HepG2 (cell line): ENCODE results near the gene CARMIL1. TPM values are rescaled to one million over a fixed set of nuclear protein-coding genes. Genes with fewer than 3 reads are reported as not detected.

Source experiments
- ATAC-seq: fragments of 200-7000 bp; cut with Tn5 transposase; 3 replicates; pipeline ENCODE4 v1.9.1; 2020; ENCODE audit warnings: mild to moderate bottlenecking, moderate library complexity
- BruUV-seq: library from RNA; stranded (reverse); fragments of 400-500 nt; replicated peaks from 2 replicates; lab custom pipeline; 2021; lab: Mats Ljungman, UMichigan
- CTCF ChIA-PET: fragments of 300-600 bp; formaldehyde crosslinking; extraction: SDS; loops from one replicate; lab custom pipeline; 2021; ENCODE audit warnings: low total read pairs, inconsistent platforms, low intra/inter-chr PET ratio; lab: Yijun Ruan, JAX
- POLR2A ChIA-PET: fragments of 350-600 bp; sonication (Branson Sonifier 250); formaldehyde crosslinking; loops from one replicate; lab custom pipeline; 2020; ENCODE audit warnings: antibody characterized with exemption, inconsistent platforms; lab: Yijun Ruan, JAX
- DNase-seq: peaks from one replicate; pipeline ENCODE4 v3.0.0-alpha.2; 2015; ENCODE audit warnings: low spot score
- FAIRE-seq: peaks from 3 replicates; lab custom pipeline; 2011; peaks lifted over from hg19 to GRCh38; lab: Jason Lieb, UNC
- H2AFZ ChIP-seq: one replicate; pipeline ENCODE4 v1.6.1; 2011; ENCODE audit warnings: low read length, inconsistent platforms
- H3K27ac ChIP-seq: fragments of 300-600 bp; 3 replicates; pipeline ENCODE4 v1.8.0; 2011; ENCODE audit warnings: mixed run types, mild to moderate bottlenecking, mixed read lengths, low read length, inconsistent platforms; ENCODE audit not compliant: insufficient read depth; ENCODE audit errors: extremely low read length
- H3K27me3 ChIP-seq, 2 experiments: fragments of 200-600 bp in 1 of 2; 2 replicates in 1 of 2; 3 replicates in 1 of 2; pipeline versions ENCODE4 v1.6.0 to v1.8.0; 2011; ENCODE audit warnings: low read length in 2 of 2, mild to moderate bottlenecking in 2 of 2, moderate library complexity in 2 of 2, inconsistent platforms in 1 of 2; ENCODE audit not compliant: insufficient read depth in 2 of 2, control insufficient read depth in 1 of 2
- H3K36me3 ChIP-seq, 2 experiments: fragments of 200-600 bp in 1 of 2; replicated peaks in 1 of 2; 2 replicates in 1 of 2; 3 replicates in 1 of 2; pipeline versions ENCODE4 v1.5.1 to v1.8.0; 2011; ENCODE audit warnings: low read length in 2 of 2, inconsistent platforms in 1 of 2; ENCODE audit not compliant: insufficient read depth in 2 of 2, control insufficient read depth in 1 of 2
- H3K4me1 ChIP-seq: 2 replicates; pipeline ENCODE4 v1.5.1; 2012; ENCODE audit warnings: low read length, inconsistent platforms; ENCODE audit not compliant: insufficient read depth
- H3K4me2 ChIP-seq: 2 replicates; pipeline ENCODE4 v1.6.0; 2011; ENCODE audit warnings: low read depth, low read length, inconsistent platforms
- H3K4me3 ChIP-seq, 3 experiments: fragments of 200-600 bp in 1 of 3; sonication (generic), shearing (Covaris generic) in 1 of 3; replicated peaks in 1 of 3; 2 replicates each; pipeline ENCODE4 v1.5.1; 2011 to 2016; ENCODE audit warnings: low read length in 3 of 3, inconsistent platforms in 2 of 3, low read depth in 2 of 3, mild to moderate bottlenecking in 2 of 3, control low read depth in 1 of 3, mixed read lengths in 1 of 3; ENCODE audit not compliant: insufficient read depth in 1 of 3
- H3K79me2 ChIP-seq: one replicate; pipeline ENCODE4 v1.6.1; 2011; ENCODE audit warnings: low read length, inconsistent platforms; ENCODE audit not compliant: insufficient read depth
- H3K9ac ChIP-seq: 2 replicates; pipeline ENCODE4 v1.6.0; 2011; ENCODE audit warnings: mild to moderate bottlenecking, low read depth, low read length, inconsistent platforms; ENCODE audit not compliant: insufficient read depth
- H3K9me3 ChIP-seq: 2 replicates; pipeline ENCODE4 v1.5.1; 2012; ENCODE audit warnings: mild to moderate bottlenecking, low read length
- H4K20me1 ChIP-seq: 2 replicates; pipeline ENCODE4 v1.6.0; 2011; ENCODE audit warnings: inconsistent platforms, mild to moderate bottlenecking, low read length, moderate library complexity; ENCODE audit not compliant: insufficient read depth
- ATF5 ChIP-seq: sonication (generic); formaldehyde crosslinking; IDR thresholded peaks from 2 replicates; pipeline ENCODE4 v1.4.0; 2020; ENCODE audit warnings: mild to moderate bottlenecking, low read depth, missing genetic modification reagents
- ATM ChIP-seq: fragments of 450-650 bp; IDR thresholded peaks from 2 replicates; pipeline ENCODE4 v1.7.1; 2017; ENCODE audit warnings: mild to moderate bottlenecking, borderline replicate concordance
- CEBPG ChIP-seq: IDR thresholded peaks from 2 replicates; pipeline ENCODE4 v1.6.1; 2016
- CEBPZ ChIP-seq: IDR thresholded peaks from 2 replicates; pipeline ENCODE4 v1.6.1; 2012; ENCODE audit warnings: low read length, improper control_type of control experiment
- CREB1 ChIP-seq, 2 experiments: fragments of 450-650 bp in 1 of 2; IDR thresholded peaks; 2 replicates each; pipeline ENCODE4 v1.6.1; 2016 to 2017; ENCODE audit warnings: control low read depth in 1 of 2, mild to moderate bottlenecking in 1 of 2, missing compliant biosample characterization in 1 of 2, missing genetic modification characterization in 1 of 2
- GATAD2A ChIP-seq: IDR thresholded peaks from 2 replicates; pipeline ENCODE4 v1.6.1; 2016
- GPN1 ChIP-seq: sonication (generic); formaldehyde crosslinking; IDR thresholded peaks from 2 replicates; pipeline ENCODE4 v1.5.1; 2020; ENCODE audit warnings: missing genetic modification reagents, borderline replicate concordance
- JUN ChIP-seq: sonication (generic); formaldehyde crosslinking; IDR thresholded peaks from 2 replicates; pipeline ENCODE4 v1.4.0; 2020; ENCODE audit warnings: mild to moderate bottlenecking, missing genetic modification reagents
- PBX3 ChIP-seq: sonication (generic); formaldehyde crosslinking; IDR thresholded peaks from 2 replicates; pipeline ENCODE4 v1.8.1; 2023; ENCODE audit warnings: missing genetic modification reagents, inconsistent platforms, borderline replicate concordance
- SRY ChIP-seq: sonication (generic); formaldehyde crosslinking; IDR thresholded peaks from 2 replicates; pipeline ENCODE4 v1.8.0; 2022; ENCODE audit warnings: mild to moderate bottlenecking, missing genetic modification reagents
- ZNF841 ChIP-seq: sonication (generic); formaldehyde crosslinking; IDR thresholded peaks from 2 replicates; pipeline ENCODE4 v1.8.1; 2023; ENCODE audit warnings: missing genetic modification reagents, borderline replicate concordance
- WGBS: methylation state at CpG from one replicate; pipeline ENCODE4 v1.1.6; 2017; ENCODE audit warnings: low lambda C conversion rate; 5-methylcytosine and 5-hydroxymethylcytosine counted together
- in situ Hi-C: cut with HindIII; loops from 2 replicates; pipeline ENCODE4 v1.10.0; 2017; ENCODE audit warnings: low pct_unique_long_range_greater_than_20kb; ENCODE audit not compliant: extremely low pct_ligation_motif_present
- intact Hi-C: fragments of 100-400 bp; cut with micrococcal nuclease; formaldehyde crosslinking; loops from one replicate; pipeline ENCODE4 v1.10.0; 2022; ENCODE audit not compliant: unreplicated experiment
- polyA plus RNA-seq, 8 experiments: library from polyadenylated mRNA; depleted of rRNA in 3 of 8; stranded (reverse) in 7 of 8; unstranded in 1 of 8; fragments of >200 nt; fragmentation: Illumina TruSeq in 4 of 8; extraction: Trizol in 4 of 8; gene quantifications; 2 replicates each; pipeline versions ENCODE4 v1.2.1 to v1.2.3, GENCODE V29; 2011 to 2016; ENCODE audit warnings: low read depth in 4 of 8, missing spikeins in 1 of 8, mixed read lengths in 1 of 8; ENCODE audit not compliant: insufficient read depth in 1 of 8
- total RNA-seq, 5 experiments: library from RNA; depleted of rRNA; stranded (reverse); fragments of >200 nt; fragmentation: Illumina TruSeq; extraction: Trizol; gene quantifications; 2 replicates each; pipeline ENCODE4 v1.2.3, GENCODE V29; 2016; ENCODE audit warnings: low read depth in 1 of 5

Gene CARMIL1
- total and polyA plus RNA-seq, 2 of the 13 experiments (the other 11 are each of a cell fraction or from before 2014, with no cell fraction given), result 1.8 to 2.6 TPM

- FAIRE-seq (no peak), DNase-seq (no peak), ATAC-seq (no peak)
- in situ Hi-C loops (loop anchor here (25.0 kb wide), 1 partner anchor 621 kb away; no protein-coding TSS in a partner anchor), intact Hi-C loops (loop anchor here (5.0 kb wide), 1 partner anchor 626 kb away; no protein-coding TSS in a partner anchor)
- H2AFZ ChIP-seq, result no peak overlapping the region
- TF ChIP-seq CREB1 (IDR thresholded peaks at IDR 0.05) (0 out of 2 replicates have a peak, but pooled peaks have one; percentile 17), CREB1 (CRISPR knock-in tag; IDR thresholded peaks at IDR 0.05) (no peak), CEBPG (CRISPR knock-in tag) (no peak)
- no peaks in the 10 kb centered on the region for H3K79me2 ChIP-seq
- H3K36me3 ChIP-seq, result no peaks in the 10 kb centered on the region
- H3K4me3 ChIP-seq, result no peak overlapping the region
- no peak overlapping the region for H3K27ac ChIP-seq
- no peaks in the 10 kb centered on the region for H3K9me3 ChIP-seq
- peaks cover 18% of the 10 kb centered on the region for H3K4me1 ChIP-seq
- BruUV-seq, result no TSS peak
- 19% methylated on average over 5 of the region's 5 CpGs for WGBS
- CTCF ChIA-PET, result interaction anchor here (1.5 to 3.5 kb wide), 3 partner anchors 223 to 336 kb away, joined by 5 to 37 read pairs (median 18); no protein-coding TSS in a partner anchor
- H3K27me3 ChIP-seq, result no peaks in the 10 kb centered on the region
- POLR2A ChIA-PET, result no interaction called here
- H3K9ac ChIP-seq, result no peak overlapping the region
- H4K20me1 ChIP-seq, result no peaks in the 10 kb centered on the region
- H3K4me2 ChIP-seq, result no peak overlapping the region
Measured at GRCh38 chr6:25266456-25267100, 12.6 kb upstream of the CARMIL1 start.

GRCh38 chr6:25267662-25268061 lies 11.5 kb upstream of the CARMIL1 start:
- TF ChIP-seq GPN1 (CRISPR knock-in tag) (no peak), SRY (CRISPR knock-in tag) (no peak), ZNF841 (CRISPR knock-in tag) (no peak), CEBPZ (no peak), ATF5 (CRISPR knock-in tag) (no peak), GATAD2A (no peak), ATM (no peak), PBX3 (CRISPR knock-in tag) (no peak), JUN (CRISPR knock-in tag) (no peak)
- TF ChIP-seq, all 625 proteins: peak for 0
- in situ Hi-C loops, result loop anchor here (25.0 kb wide), 1 partner anchor 620 kb away; no protein-coding TSS in a partner anchor
- Histone ChIP-seq H3K27ac (no peak overlapping the region), H2AFZ (no peak overlapping the region), H3K36me3 (no peaks in the 10 kb centered on the region), H3K9ac (no peak overlapping the region), H3K27me3 (no peaks in the 10 kb centered on the region), H3K9me3 (no peaks in the 10 kb centered on the region), H3K4me2 (no peak overlapping the region), H4K20me1 (no peaks in the 10 kb centered on the region), H3K4me3 (no peak overlapping the region), H3K4me1 (peaks cover 18% of the 10 kb centered on the region), H3K79me2 (no peaks in the 10 kb centered on the region)
- no peak for FAIRE-seq
- no peak for DNase-seq
- no TSS peak for BruUV-seq
- CTCF ChIA-PET, result interaction anchor here (3.5 kb wide), 1 partner anchor 222 kb away, joined by 37 read pairs; no protein-coding TSS in a partner anchor
- WGBS, result 21% methylated on average over 3 of the region's 3 CpGs
- POLR2A ChIA-PET, result no interaction called here
- intact Hi-C loops, result loop anchor here (5.0 kb wide), 1 partner anchor 625 kb away; no protein-coding TSS in a partner anchor
- no peak for ATAC-seq
